NCI-H446 (cell line): Measurements from ENCODE around the gene ARHGAP26.

Experiments used
- DNase-seq, 2 experiments: peaks; one replicate each; lab custom pipeline; 2025; lab: John Stamatoyannopoulos, UW

ARHGAP26 gene

GRCh38 chr5:143165049-143165880, 395.1 kb downstream of the ARHGAP26 start:
- no peak for DNase-seq

DNA sequence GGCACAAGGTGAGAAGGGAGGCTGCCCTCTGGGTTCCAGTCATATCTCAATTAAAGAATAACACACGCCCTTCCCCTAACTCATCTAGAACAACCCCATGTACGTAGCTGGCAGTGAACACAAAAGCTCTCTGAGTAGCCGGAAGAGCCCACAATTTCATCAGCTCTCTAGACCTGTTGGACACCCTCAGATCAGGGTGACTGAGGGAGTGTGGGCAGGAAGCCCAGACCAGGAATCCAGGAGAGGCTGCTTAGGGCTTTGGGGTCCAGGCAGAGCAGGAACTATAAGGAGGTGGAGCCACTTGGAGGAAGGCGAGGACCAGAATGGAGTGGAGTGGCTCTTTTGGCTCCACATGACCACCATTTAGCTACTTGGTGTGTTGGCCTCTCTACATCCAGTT, 395.9 kb downstream of the ARHGAP26 start:
- DNase-seq: no peak

DNA sequence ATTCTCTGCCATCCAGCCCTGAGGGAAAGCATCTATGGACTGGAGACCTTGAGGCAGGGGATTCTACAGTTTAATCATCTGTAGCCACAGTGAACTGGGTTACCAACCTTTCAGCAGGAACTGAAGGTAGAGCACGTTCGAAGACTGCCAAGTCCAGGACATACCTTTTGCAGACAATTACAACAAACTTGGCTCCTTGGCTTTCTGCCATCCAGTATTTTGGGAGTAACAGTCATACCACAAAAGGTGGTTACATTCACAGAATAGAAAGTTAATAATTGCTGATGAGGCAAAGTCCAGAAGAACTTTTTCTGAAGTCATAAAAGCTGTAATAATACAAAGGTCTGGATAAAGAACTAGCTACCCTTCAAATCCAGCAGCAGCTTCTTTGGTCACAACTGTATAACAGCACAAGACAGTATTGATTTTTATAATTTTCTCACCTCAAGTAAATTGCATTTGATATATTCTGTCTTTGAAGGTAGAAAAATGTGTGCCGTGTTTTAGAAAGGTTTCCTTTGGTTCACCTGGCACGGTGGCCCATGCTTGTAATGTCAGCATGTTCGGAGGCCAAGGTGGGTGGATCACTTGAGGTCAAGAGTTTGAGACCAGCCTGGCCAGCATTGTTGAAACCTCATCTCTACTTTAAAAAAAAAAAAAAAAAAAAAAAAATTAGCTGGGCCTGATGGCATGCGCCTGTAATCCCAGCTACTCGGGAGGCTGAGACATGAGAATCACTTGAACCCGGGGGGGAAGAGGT, 396.7 kb downstream of the ARHGAP26 start:
- DNase-seq: no peak

DNA sequence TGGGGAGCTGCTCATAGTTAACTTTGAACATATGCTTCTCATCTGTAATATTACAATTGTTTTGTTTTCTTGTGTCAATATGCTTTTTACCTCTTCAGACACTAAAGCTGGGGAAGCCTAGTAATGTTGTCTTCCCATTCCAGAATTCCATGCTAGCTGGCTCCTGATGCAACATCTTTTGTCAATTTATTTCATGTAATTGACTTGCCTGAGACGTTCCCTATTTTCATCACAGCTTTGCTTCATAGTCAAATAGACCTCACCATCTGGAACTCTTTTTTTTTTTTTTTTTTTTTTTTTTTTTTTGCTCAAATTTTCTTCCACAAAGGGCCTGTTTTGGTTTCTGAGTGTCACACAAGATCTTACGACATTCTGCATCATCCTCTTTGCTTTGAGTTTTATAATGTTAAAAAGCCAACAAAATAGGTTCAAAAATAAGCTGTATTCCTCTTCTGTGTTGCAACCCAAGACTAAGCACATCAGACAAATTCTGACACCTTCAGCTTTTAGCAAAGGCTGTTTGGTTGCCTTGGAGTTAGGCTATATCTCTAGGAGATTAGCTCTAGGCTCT, 398.1 kb downstream of the ARHGAP26 start:
- DNase-seq: peak in 1 of 2 experiments; percentile 49

- no peak for DNase-seq
Measured at GRCh38 chr5:143168921-143169810, 399.0 kb downstream of the ARHGAP26 start.

DNA sequence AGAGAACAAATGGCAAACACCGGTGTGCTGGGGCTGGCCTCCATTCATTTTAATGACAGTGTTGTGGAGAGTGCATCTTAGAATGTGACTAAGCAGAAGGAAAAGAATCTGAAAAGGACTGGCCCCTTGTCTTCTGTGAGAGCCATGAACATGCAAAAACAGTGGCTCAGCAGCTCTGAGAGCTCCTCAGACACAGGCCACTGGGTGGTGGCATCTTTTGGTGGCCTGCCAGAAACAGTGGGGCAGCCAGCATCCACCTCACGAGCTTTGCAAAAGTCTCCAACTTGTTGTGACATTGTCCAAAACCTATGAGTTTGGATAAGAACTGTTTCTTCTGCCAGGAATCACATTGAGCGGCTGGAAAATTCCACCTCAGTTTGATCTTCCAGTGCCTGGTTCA, 399.9 kb downstream of the ARHGAP26 start:
- DNase-seq: peak in 1 of 2 experiments; percentile 12

DNA sequence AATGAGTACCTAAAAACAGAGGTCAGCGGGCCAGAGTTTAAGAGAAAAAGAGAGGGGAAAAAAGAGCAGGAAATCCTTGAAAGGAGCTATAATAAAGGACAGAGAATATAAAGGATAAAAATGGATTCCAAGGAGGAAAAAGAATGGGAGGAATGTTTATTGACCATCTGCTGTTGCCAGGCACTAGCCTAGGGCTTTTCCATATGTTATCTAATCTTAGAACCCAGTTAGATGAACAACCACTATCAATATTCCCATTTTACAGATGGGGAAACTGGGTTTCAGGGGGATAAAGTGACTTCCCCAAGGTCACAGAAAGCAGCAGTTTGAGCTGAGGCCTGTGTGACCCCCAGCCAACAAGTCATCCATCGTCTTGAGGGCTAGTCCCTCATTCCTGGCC, 400.8 kb downstream of the ARHGAP26 start:
- no peak for DNase-seq

- DNase-seq: no peak
Measured at GRCh38 chr5:143172739-143173138, 402.6 kb downstream of the ARHGAP26 start.

- no peak for DNase-seq
Measured at GRCh38 chr5:143173139-143173889, 403.1 kb downstream of the ARHGAP26 start.

GRCh38 chr5:143174714-143175398, 404.7 kb downstream of the ARHGAP26 start:
- no peak for DNase-seq

GRCh38 chr5:143176048-143176447, 405.9 kb downstream of the ARHGAP26 start:
- peak in 1 of 2 experiments; percentile 59 for DNase-seq

- DNase-seq: peak; percentile 94 to 96
Measured at GRCh38 chr5:143177263-143177983, 407.2 kb downstream of the ARHGAP26 start.

DNA sequence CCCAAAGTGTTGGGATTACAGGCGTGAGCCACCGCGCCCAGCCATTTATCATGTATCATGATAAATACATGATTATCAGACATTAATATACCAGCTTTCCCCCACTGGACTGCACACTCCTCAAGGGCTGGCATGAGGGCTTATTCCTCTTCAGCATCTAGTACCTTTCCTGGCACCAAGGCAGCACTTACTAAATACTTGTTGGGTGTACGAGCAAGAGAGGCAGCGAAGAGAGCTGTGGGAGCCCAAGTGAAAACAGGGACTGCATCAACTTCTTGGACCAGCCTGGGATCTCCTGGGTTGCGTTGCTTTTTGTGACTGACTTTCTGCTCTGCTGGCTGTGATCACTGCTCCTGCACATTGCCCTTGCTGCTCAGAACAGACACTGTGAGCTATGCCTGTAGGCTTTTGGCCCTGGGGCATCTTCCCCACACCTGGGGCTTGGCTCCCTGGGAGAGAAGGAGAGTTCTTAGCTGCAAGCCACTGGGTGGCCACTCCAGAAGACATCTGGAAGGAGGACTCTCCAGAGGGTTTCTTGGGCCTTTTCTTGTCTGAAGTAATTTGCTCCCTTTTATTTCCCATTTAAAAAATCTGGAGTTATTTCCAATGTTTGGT, 409.1 kb downstream of the ARHGAP26 start:
- no peak for DNase-seq

GRCh38 chr5:143180751-143181150, 410.6 kb downstream of the ARHGAP26 start:
- no peak for DNase-seq

DNA sequence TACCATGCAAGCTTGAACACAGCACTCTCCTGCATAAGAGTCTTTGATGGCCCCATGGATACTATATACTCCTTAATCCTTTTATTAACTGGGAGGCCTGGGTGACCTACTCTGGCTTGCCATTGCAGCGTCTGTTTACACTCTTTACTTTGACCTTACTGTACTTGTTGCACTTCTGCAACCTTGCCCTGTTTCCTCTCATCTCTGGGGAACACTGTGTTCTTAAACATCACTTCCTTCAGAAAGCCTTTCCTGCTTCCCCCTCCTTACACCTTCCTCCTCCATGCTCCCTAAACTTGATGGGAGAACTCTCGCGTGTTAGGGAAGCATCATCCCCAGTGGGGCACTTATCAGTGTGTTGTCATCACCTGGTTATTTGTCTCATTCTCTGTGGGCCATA, 411.0 kb downstream of the ARHGAP26 start:
- no peak for DNase-seq

DNA sequence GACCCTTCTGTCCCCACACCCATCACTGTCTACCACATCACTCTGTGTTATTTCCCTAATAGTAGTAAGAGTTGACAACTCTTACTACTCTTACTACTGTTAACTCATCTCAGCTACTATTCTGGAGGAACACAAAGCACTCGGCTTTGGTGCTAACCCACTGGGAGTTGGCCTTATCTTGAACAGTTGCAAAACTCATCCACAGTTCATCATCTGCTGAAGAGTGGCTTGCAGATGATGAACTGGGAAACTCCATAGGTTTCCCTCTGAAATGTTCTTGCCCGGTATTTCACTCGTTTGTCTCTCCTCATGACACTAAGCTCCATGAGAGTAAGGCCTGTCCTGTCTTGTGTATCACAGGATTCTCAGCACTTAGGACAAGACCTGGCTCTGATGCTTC, 411.9 kb downstream of the ARHGAP26 start:
- DNase-seq: no peak

- DNase-seq: no peak
Measured at GRCh38 chr5:143182901-143183820, 413.0 kb downstream of the ARHGAP26 start.

DNA sequence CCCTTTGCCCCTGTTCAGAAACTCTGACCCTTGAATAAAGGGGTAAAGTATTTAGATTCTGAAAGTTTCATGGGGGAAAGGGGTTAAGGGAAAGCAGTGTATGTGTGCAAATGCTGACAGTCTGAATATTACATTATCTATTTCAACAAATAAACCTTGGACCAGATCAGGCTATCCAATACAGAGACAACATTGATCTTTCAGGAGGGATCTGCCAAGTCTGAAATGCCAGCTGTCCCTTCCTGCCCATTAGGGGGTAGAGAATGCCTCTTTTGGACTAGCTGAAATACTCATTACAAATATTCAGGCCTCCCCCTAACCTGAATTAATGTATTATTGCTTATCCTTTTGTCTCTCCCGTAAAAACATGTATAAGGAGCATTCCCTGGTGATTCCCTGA, 413.8 kb downstream of the ARHGAP26 start:
- DNase-seq: peak in 1 of 2 experiments; percentile 46
